Loucy (cell line): ENCODE results near the gene ARHGAP32.

Source experiments
- H2AFZ ChIP-seq: fragments of 200-600 bp; sonication (generic); 2 replicates; pipeline ENCODE4 v1.6.0; 2016; ENCODE audit warnings: antibody characterized with exemption, mild to moderate bottlenecking, low read length, moderate library complexity
- H3F3A ChIP-seq: fragments of 200-600 bp; 2 replicates; pipeline ENCODE4 v1.6.0; 2016; ENCODE audit warnings: antibody characterized with exemption, low read depth, mild to moderate bottlenecking
- H3K27me3 ChIP-seq: fragments of 200-600 bp; sonication (generic); 2 replicates; pipeline ENCODE4 v1.6.1; 2014; ENCODE audit warnings: low read length, mild to moderate bottlenecking; ENCODE audit not compliant: insufficient read depth, poor library complexity, severe bottlenecking
- H3K36me3 ChIP-seq: fragments of 200-600 bp; sonication (generic); 2 replicates; pipeline ENCODE4 v1.6.1; 2016; ENCODE audit warnings: low read length; ENCODE audit not compliant: insufficient read depth
- H3K4me1 ChIP-seq: fragments of 200-600 bp; sonication (generic); 2 replicates; pipeline ENCODE4 v1.5.1; 2014; ENCODE audit warnings: low read length, mild to moderate bottlenecking; ENCODE audit not compliant: insufficient read depth, poor library complexity, severe bottlenecking
- H3K4me2 ChIP-seq: fragments of 200-600 bp; sonication (generic); 2 replicates; pipeline ENCODE4 v1.6.0; 2014; ENCODE audit warnings: antibody characterized with exemption, low read length, low read depth, mild to moderate bottlenecking; ENCODE audit not compliant: poor library complexity, severe bottlenecking
- H3K4me3 ChIP-seq: fragments of 200-600 bp; sonication (generic); 2 replicates; pipeline ENCODE4 v1.5.1; 2014; ENCODE audit warnings: low read length, mild to moderate bottlenecking, mixed read lengths; ENCODE audit not compliant: poor library complexity, severe bottlenecking
- H3K79me2 ChIP-seq: fragments of 200-600 bp; sonication (generic); 2 replicates; pipeline ENCODE4 v1.6.1; 2014; ENCODE audit warnings: low read length; ENCODE audit not compliant: insufficient read depth
- H3K9ac ChIP-seq: fragments of 200-600 bp; sonication (generic); 2 replicates; pipeline ENCODE4 v1.6.0; 2014; ENCODE audit warnings: mild to moderate bottlenecking, low read depth, low read length, moderate library complexity; ENCODE audit not compliant: poor library complexity, severe bottlenecking
- H3K9me2 ChIP-seq: fragments of 200-600 bp; sonication (generic); replicated peaks from 2 replicates; pipeline ENCODE4 v1.6.1; 2016; ENCODE audit warnings: low read depth, low read length, mixed read lengths
- H3K9me3 ChIP-seq: fragments of 200-600 bp; sonication (generic); 2 replicates; pipeline ENCODE4 v1.6.1; 2014; ENCODE audit warnings: mild to moderate bottlenecking, antibody characterized with exemption, low read length, low read depth; ENCODE audit not compliant: insufficient read depth
- H4K20me1 ChIP-seq: fragments of 200-600 bp; sonication (generic); 2 replicates; pipeline ENCODE4 v1.6.0; 2014; ENCODE audit warnings: antibody characterized with exemption, low read length, mild to moderate bottlenecking; ENCODE audit not compliant: insufficient read depth, poor library complexity, severe bottlenecking
- CTCF ChIP-seq: fragments of 200-600 bp; sonication (generic); conservative IDR thresholded peaks from 2 replicates; pipeline ENCODE4 v1.5.1; 2014; ENCODE audit warnings: mild to moderate bottlenecking, antibody characterized with exemption, low read length
- EZH2phosphoT487 ChIP-seq: fragments of 200-600 bp; IDR thresholded peaks from 2 replicates; pipeline ENCODE4 v1.6.1; 2018; ENCODE audit warnings: antibody characterized with exemption, mild to moderate bottlenecking, moderate library complexity, borderline replicate concordance

ARHGAP32 gene

GRCh38 chr11:129089279-129089678 lies 102.8 kb downstream of the ARHGAP32 start:
- Histone ChIP-seq H3K4me3 (no peak overlapping the region), H3K27me3 (no peaks in the 10 kb centered on the region), H3K4me1 (no peaks in the 10 kb centered on the region), H3K9me2 (no peaks in the 10 kb centered on the region), H4K20me1 (no peaks in the 10 kb centered on the region), H3F3A (no peaks in the 10 kb centered on the region), H3K36me3 (no peaks in the 10 kb centered on the region), H2AFZ (no peak overlapping the region), H3K79me2 (no peaks in the 10 kb centered on the region), H3K4me2 (no peak overlapping the region), H3K9ac (no peak overlapping the region), H3K9me3 (peaks cover 2% of the 10 kb centered on the region; the same call in 1 of the 2 replicates)
- TF ChIP-seq EZH2phosphoT487 (no peak), CTCF (no peak)

DNA sequence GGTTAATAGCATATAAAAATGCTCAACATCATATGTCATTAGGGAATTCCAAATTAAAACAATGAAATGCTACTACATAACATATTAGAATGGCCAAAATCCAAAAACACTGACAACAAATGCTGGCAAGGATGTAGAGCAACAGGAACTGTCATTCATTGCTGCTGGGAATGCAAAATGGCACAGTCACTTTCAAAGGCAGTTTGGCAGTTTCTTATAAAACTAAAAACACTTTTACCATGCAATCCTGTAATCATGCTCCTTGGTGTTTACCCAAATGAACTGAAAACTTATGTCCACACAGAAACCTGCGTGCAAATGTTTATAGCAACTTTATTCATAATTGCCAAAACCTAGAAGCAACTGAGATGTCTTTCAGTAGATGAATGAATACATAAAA lies 105.1 kb downstream of the ARHGAP32 start:
- H3K4me2 ChIP-seq = no peak overlapping the region
- H3F3A ChIP-seq = no peaks in the 10 kb centered on the region
- no peaks in the 10 kb centered on the region for H3K79me2 ChIP-seq
- no peak overlapping the region for H3K4me3 ChIP-seq
- no peaks in the 10 kb centered on the region for H3K4me1 ChIP-seq
- H3K9me3 ChIP-seq = peaks cover 13% of the 10 kb centered on the region
- H3K9me2 ChIP-seq = no peaks in the 10 kb centered on the region
- no peak overlapping the region for H3K9ac ChIP-seq
- H2AFZ ChIP-seq = no peak overlapping the region
- no peaks in the 10 kb centered on the region for H4K20me1 ChIP-seq
- H3K27me3 ChIP-seq = no peaks in the 10 kb centered on the region
- no peaks in the 10 kb centered on the region for H3K36me3 ChIP-seq
- TF ChIP-seq CTCF (no peak), EZH2phosphoT487 (no peak)

DNA sequence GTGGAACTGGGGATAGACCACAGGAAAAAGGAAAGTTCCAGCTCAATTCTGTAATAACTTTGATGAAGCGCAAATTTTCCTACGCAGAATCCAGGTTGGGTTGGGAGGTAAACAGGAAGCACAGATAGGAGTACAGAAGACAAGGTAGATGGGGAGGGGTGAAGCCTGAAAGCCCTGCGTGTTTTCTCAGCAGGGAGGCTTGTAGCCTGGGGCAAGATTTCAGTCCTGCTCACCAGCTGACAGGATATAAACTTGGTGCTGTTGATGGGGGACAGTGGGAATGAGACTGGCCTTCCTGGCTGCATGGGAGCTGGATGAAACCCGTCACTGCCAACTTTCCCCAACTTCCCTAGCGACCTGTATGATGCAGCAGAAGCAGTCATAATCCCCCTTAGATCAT lies 114.9 kb downstream of the ARHGAP32 start:
- Histone ChIP-seq H3K4me2 (no peak overlapping the region), H3K4me1 (no peaks in the 10 kb centered on the region), H3K36me3 (no peaks in the 10 kb centered on the region), H3K9ac (no peak overlapping the region), H3K9me3 (no peaks in the 10 kb centered on the region), H2AFZ (no peak overlapping the region), H3K9me2 (no peaks in the 10 kb centered on the region), H4K20me1 (no peaks in the 10 kb centered on the region), H3F3A (no peaks in the 10 kb centered on the region), H3K79me2 (no peaks in the 10 kb centered on the region), H3K27me3 (no peaks in the 10 kb centered on the region), H3K4me3 (no peak overlapping the region)
- no peak for TF ChIP-seq EZH2phosphoT487
- no peak for TF ChIP-seq CTCF
